COLO668 (cell line): ENCODE data around the gene CCM2.
A peak's percentile ranks its signal among the peaks of the same experiment; 100 is the strongest.

Experiments
- DNase-seq: peaks from one replicate; lab custom pipeline; 2025; ENCODE audit not compliant: unreplicated experiment; lab: John Stamatoyannopoulos, UW

CCM2 gene

DNA sequence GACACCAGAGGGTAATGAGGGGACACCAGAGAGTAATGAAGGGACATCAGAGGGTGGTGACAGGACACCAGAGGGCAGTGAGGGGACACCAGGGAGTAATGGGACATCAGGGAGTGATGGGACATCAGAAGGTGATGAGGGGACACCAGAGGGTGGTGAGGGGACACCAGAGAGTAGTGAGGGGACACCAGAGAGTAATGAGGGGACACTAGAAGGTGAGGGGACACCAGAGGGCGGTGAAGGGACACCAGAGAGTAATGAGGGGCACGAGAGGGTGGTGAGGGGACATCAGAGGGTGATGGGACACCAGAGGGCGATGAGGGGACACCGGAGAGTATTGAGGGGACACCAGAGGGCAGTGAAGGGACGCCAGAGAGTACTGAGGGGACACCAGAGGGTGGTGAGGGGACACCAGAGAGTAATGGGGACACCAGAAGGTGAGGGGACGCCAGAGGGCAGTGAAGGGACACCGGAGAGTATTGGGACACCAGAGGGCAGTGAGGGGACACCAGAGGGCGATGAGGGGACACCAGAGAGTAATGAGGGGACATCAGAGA, 78.2 kb downstream of the CCM2 start:
- DNase-seq = no peak

DNA sequence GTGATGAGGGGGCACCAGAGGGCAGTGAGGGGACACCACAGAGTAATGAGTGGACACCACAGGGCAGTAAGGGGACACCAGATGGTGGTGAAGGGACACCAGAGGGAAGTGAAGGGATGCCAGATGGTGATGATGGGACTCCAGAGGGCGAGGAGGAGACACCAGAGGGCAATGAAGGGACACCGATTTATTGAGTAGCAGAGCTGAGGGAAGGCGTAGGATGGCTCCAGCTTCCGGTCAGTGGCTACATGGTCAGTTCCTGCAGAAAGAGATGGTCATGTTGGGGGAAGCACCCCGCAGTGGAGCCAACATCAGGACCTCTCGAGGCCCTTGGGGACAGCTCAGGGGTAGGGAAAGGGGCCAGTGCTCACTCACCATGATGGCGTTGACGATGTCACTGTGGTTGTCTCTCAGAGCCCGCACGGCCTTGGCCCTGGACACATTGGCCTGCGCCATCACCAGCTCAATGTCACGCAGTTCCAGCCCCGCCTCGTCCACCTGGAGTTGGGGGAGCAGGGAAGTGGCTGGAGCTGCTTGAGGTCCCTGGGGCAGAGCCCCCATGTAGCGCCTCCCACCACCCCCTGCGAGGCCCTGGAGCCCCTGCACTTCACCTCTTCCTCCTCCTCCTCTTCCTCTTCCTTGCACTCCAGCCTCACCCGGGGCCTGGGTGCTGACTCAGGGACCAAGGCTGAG, 80.4 kb downstream of the CCM2 start:
- DNase-seq = no peak

DNA sequence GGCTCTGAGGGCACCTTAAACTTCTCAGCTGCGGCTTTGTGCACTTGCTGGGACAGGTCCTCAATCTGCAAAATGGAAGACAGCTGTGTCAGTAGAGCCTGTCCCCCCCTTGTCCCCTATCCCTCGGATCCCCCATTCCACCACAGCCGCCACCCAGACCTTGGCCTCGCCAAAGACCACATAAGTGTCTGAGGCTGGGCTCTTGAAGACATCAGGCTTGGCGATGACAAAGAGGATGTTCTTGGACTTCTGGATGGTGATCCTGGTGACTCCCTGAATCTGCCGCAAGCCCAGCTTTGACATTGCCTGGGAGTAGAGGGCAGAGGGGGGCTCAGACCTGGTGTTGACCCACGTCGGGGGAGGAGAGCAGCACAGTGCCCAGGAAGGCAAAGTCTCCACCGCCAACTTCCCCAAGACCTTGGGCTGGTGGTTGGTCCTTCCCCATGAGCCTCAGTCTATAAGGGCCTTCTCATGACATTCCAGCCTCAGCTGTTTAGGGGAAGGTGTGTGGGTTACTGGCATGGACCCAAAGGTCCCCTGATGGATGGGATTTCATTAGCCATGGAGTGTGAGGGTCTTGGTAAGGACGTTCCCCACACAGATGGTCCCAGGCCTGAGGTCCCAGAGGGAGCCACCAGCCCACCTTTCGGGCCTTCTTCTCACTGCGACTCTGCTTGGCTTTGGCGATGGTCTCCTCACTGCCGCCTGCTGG, 81.1 kb downstream of the CCM2 start:
- DNase-seq = no peak

DNA sequence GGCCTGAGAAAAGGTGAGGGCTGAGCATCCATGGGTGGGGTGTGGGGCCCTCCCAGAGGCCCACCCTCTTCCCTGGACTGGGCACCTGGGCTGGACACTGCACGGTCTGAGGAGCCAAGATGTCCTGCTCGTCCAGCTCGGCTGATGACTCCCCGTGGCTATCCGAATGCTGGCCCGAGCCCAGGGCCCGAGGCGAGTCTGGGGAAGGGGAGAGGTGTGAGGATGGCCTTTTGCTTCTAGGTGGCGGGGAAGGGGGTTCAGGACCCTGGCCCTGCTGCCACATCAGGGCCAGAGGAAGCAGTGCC, 81.6 kb downstream of the CCM2 start:
- no peak for DNase-seq

DNA sequence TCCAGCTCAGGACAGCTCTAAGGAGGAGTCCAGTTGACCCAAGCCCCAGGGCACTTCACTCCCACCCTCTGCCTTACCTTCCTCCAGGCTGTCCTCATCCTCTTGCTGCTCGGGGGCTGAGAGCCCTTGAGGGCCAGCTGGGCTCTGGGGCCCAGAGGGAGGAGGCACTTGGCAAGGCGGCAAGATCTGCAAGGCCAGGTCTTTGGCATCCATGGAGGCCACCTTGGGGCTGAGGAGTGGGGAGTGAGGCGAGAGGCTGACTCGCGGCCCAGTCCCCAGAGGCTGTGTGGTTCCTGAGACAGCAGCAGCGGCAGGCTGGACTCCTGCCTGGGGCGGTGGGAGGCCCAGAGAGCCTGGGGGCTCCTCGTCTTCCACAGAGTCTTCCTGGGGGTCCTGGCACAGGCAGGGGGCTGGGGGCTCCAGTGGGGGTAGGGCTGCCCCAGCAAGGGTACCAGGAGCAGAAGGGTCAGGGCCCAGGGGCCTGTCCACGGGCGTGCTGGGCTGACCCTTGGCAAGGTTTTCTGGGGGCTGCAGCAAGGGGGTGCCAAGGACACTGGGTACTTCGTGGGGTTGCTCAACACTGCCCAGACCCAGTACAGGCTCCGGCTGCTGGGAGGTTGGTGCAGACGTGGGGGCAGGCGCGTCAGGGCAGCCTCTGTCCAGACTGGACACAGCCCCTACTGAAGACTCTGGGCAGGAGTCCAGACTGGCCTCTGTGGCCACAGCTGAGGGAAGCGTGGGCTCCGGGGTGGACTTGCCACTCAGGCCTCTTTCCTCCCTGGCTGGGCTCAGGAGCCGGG, 82.2 kb downstream of the CCM2 start:
- DNase-seq = no peak

DNA sequence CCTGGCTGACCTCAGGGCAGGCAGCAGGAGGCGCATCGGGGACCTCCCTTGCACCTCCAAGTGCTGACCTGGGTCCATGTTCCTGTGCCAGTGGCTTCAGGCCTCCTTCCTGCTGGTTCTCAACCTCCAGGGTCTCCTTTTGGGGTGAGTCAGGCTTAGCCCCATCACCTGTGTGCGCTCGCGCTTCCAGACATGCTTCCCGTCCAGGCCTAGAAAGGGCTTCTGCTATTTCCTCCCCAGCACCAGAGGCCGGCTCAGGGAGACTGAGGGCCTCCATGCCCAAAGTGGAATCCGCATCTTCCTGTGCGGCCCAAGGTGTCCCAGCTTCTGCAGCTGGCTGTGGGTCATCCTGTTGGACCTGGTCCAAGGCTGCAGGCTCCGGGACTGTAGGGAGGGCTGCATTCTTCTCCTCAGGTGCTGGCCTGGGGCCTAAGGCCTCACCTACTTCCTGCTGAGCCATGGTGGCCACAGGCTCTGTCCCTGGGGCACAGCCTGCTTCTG, 82.9 kb downstream of the CCM2 start:
- no peak for DNase-seq

DNA sequence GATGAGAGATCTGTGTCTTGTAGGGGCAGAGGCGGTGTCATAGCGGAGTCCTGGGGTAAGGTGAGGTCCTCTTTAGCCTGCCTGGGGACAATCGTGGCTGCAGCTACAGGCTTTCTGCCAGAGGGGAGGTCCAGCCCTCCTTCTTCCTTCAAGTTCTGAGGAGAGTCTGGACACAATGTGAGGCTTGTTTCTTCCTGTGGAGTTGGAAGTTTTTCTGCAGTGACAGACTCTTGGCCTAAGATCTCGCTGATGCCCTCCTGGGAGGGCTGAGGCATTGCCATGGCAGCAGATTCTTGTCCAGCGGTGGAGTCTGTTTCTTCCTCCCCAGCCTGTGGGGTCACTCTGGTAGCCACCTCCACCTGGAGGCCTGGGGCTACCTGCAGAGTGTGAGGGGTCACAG, 84.3 kb downstream of the CCM2 start:
- DNase-seq = no peak

DNA sequence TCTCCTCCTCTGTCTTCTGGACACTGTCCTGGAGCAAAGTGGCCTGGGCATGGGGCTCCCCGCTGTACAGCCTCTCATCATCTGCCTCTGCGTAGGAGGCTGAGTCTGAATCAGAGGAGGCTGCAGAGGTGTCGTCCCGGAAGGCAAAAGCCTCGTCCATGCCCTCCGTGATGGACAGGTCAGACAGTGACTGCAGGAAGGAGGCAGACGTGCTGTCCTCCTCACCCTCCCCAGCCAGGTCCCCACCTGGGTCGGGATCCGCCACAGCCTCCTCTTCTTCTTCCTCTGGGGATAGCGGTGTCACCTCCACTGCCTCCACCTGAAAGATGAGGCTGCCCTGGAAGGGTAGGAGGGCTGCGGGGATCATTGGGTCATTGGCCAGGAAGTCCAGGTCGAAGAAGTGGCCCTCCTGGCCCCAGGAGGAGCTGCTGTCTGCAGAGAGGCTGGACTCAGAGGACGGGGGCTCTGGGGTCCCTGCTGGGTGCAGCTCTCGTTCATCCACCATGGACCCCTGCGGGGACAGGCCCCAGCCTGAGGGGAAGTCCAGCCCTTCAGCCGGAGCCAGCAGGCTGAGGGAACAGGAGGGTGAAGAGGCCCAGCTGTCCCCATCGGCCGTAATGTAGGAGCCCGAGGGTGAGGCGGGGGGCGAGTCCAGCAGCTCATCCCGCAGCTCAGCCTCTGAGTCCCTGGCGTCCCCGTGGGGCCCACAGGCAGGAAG, 85.1 kb downstream of the CCM2 start:
- no peak for DNase-seq

DNA sequence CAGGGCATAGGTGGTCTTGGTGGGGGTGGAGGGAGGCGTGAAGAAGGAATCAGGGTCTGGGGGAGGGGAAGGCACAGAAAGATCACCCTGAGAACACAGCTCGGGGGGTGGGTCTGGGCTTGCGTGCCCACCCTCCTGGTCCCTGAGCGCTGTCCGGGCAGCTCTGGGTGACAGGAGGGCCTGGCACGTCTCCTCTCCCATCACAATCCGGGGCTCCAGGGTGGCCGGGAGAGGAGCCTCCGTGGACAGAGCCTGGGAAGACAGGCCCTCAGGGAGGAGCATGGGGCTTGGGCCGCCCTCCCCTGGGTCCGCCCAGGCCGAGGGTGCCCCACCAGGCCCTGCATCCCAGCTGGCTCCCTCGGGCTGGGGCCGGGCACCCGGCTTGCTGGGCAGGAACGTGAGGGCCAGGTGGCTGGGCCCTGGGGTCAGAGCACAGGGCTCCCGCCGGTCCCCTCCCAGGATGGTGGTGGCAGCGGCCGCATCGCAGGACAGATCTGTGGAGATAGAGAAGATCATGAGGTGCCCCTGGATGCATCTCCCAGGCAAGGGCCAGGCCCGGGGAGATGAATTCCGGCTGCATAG, 85.7 kb downstream of the CCM2 start:
- no peak for DNase-seq

DNA sequence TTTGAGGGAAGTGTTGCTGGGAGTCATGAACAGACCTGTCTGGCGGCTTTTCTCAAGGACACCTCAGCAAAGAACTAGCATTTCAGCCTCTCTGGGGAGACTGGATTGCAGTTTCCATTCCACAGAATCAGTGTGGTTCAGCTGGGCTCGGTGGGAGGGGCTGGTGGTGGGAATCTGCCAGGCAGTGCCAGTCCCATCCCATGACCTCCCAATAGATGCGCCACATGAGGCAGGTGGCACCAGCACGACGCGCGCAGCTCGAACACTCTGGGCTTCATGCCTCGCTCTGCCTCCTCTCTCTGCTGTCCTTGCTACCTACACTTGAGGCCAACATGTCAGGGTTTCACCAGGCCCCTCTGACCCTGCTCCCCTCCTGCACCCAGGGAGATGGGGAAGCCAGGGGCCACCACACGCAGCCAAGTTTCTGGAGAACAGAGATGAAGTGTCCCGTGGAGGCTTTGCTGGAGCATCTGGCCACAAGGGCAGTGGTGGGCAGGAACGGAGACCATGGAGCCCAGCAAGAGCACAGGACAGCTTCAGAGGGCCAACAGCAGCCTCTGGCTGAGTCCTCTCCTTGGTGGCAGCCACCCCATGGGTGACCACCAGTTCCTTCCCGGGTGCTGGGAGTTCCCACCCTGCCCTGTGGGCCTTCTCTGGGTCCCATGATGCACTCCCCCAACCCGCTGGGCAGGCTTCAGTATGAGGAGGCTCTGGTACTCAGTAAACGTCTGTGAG, 86.5 kb downstream of the CCM2 start:
- no peak for DNase-seq

DNA sequence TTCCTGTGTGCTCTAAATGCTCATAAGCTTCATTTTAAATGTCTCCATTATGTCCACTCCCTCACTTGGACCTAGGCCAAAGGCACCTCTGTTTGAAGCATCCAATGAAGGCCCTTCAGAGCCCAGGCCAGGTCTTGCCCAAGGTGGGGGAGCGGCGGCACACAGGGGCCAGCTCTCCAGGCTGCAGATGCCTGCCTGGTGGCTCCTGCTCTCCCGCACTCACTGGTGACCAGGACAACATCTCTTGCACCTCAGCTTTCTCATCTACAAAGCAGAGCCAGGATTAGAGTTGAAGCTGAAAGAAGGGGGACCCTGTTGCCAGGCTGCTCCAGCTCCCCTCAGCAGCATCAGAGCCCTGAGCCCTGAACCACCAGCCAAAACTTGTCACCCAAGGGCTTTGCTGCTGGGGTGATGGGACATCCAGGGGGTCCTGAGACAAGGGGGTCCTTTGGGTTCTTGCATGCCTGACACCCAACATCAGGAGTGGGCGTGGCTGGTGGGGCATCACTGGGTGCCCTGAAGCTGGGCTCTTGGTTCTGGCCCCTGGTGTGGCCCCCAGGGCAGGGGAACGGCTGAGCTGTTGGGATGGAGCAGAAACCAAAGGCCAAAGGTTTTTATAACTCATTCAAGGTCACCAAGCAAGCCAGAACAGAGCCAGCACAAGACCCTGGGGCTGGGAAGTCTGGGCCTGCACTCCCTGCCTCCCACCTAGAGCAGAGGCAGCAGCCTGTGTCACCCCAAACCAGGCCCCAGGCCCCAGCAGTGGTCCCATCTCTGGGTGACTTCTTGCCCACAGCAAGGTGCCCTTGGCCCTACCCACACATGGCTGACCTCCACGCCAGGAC, 87.5 kb downstream of the CCM2 start:
- DNase-seq = no peak

DNA sequence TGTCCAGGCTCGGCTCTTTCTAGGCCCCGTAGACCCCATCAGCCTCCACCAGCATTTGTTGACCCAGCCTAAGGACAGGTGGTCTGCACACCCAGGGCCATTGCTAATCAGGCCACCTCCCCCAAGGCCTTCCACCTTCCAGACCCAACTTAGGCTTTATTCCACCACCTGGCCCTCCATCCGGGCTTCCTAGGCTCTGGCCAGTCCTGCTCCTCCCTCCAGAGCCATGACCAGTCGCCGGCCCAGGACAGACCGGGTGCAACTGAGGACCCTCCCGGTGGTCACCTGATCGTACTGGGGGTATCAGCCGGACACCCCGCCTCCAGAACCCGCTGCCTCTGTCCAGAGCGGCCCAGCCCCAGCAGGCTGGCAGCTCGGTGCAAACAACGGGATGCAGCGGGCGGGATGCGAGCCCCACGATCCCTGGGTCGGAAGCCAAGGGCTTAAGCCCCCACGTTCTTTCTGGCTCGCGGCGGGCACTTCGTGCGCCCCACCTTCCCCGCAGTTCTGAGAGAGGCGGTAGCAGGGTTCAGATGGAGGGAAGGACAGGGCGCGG, 88.2 kb downstream of the CCM2 start:
- DNase-seq = no peak

DNA sequence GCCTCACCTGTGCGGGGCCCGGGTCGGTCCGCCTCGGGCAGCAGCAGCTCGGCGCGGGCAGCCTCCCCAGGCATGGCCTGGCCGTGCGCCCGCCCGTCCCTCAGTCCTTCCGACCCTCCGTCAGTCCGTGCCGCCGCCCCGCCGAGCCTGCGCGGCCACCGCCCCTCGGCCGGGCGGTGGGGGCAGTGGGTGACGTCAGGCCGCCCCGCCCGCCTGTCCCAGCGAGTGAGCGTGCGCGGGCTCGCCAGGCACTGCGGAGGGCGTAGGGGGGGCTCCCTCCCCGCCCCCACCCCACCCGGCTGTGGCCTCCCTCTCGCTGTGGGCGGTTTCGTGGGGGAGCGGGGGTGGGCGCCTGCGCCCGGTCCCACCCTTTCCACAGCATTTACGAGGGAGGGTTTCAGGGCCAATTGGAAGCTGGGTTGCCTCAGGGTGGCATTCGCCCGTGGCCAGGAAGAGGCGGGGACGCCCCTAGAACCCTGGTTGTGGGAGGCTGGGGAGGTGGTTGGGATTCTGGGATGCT, 88.9 kb downstream of the CCM2 start, which contains the start of gene NACAD:
NACAD (minus strand) TSS at position 149 of the 520 bp plus-strand sequence; CDS start at position 74, 75 bp downstream.
- peak; percentile 42 for DNase-seq

DNA sequence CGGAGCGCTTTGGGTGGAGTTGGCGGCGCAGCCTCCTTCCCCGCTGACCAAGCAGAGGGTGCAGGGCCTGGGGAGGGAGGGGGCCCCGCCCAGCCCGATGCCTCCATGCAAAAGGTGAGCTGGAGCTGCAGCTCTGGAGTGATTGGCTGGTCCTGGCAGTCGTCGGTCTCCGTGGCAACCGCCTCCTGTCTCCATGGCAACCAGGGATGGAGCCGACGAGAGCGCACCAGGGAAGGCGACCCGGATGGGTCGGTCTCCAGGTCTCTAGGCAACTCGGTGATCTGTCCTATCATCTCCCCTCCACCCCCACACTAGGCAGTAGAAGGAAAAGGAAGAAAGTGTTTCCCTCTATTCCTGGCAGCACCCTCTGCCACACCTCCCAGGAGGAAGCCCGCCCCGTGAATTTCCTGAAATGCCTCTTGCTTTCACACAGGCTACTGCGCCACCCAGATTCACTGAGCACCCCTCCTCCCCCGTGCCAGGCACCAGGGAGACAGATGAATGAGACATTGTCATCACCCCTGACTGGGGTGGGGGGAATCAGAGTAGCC, 89.4 kb downstream of the CCM2 start:
- peak; percentile 75 for DNase-seq

DNA sequence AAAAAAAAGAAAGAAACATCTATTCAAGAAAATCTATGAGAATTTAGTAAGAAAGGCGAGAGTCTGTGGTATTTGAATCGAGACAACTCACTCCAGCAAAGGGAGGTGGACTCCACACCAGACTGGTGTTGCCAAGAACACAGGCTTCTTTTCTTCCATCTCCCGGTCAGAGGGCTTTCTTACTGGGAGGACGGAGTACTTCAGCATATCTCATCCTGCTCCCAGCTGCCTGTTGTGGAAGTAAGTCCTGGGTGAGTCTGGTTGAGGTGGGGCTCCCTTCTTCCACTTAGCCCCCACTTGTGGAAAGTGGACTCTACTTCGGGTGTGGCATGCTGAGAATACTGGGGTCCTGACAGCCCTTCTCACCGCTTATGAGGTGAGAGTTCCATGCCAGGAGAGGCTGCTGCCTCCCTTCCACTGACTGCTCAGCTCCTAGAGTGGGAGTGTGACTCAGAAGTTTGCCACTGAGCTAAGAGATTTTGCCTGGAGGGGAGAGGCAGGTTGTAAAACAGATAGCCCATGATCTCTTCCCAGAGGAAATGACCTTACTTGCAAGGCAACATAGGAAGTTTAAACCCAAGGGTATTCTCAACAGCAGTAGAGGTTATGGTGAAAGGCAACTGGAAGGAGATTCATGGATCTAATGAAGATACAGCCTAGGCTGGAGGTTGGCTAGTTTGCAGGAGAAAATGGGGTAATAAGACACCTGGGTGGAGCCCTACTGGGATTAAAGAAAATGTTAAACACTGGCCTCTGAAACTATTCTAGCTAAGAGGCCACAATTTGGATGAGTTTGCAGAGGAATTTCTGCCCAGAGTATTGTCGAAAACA, 92.3 kb downstream of the CCM2 start:
- DNase-seq = no peak

DNA sequence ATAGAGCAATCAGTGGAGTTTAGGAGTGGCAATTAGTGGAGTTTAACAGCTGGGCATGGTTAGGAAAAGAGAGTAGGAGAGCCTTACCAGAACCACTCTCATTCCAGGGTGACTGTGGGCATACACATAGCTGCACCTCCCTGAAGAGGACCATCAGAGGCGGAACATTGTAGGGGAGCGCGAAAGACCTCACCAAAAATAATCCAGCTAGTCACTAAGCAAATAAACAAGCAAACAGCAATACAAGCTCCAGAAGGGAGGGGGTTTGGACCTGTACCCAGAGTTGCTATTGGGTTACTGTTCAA, 92.9 kb downstream of the CCM2 start:
- no peak for DNase-seq
